Suprapubic skin (tissue), 4 donors: Measurements from ENCODE around the gene CBLC.

Source experiments
- CTCF ChIP-seq, 2 donors: fragments of 200-600 bp in 1 of 2; fragments of 450-650 bp in 1 of 2; sonication (generic) in 1 of 2; IDR thresholded peaks; one replicate each; pipeline ENCODE4 v1.5.1; 2016 to 2019; ENCODE audit warnings: antibody characterized with exemption in 2 of 2, mild to moderate bottlenecking in 1 of 2, moderate library complexity in 1 of 2
- POLR2A ChIP-seq, 2 donors: fragments of 450-650 bp; IDR thresholded peaks; one replicate each; pipeline ENCODE4 v1.6.1; 2017; ENCODE audit warnings: antibody characterized with exemption in 2 of 2, mild to moderate bottlenecking in 2 of 2, moderate library complexity in 2 of 2
- POLR2AphosphoS5 ChIP-seq, 3 donors: sonication (generic); formaldehyde crosslinking; IDR thresholded peaks; one replicate each; pipeline ENCODE4 v1.6.1; 2017; ENCODE audit warnings: antibody characterized with exemption in 3 of 3

GRCh38 chr19:44776402-44777096, 1.1 kb upstream of the CBLC start:
- TF ChIP-seq CTCF (IDR thresholded peaks at IDR 0.05), result no peak
- TF ChIP-seq POLR2A (IDR thresholded peaks at IDR 0.05), result no peak
- TF ChIP-seq POLR2AphosphoS5 (IDR thresholded peaks at IDR 0.05), result peak in 1 of 3 donors; percentile 59
